T-helper 17 cell (primary cell): Measurements from ENCODE around the gene KRTAP26-1. TPM values are rescaled to one million over a fixed set of nuclear protein-coding genes. Genes with fewer than 3 reads are reported as not detected.

Source experiments
- ATAC-seq: fragments of 150-1000 bp; cut with Tn5 transposase; 2 replicates; pipeline ENCODE4 v1.10.0; 2021; ENCODE audit warnings: mild to moderate bottlenecking, moderate library complexity
- DNase-seq, 3 donors: peaks; one replicate each; pipeline versions ENCODE4 v3.0.0 to v3.0.0-alpha.2; 2020 to 2021
- H3K9me3 ChIP-seq: one replicate; pipeline ENCODE4 v1.7.0; 2013; ENCODE audit warnings: low read length, mild to moderate bottlenecking; ENCODE audit not compliant: control insufficient read depth, poor library complexity, severe bottlenecking
- H3K27ac Mint-ChIP-seq: one replicate; pipeline ENCODE4 v1.8.0; 2022; ENCODE audit warnings: mild to moderate bottlenecking, moderate library complexity, mixed read lengths
- H3K27me3 Mint-ChIP-seq: one replicate; pipeline ENCODE4 v1.8.0; 2022; ENCODE audit warnings: mixed read lengths
- H3K36me3 Mint-ChIP-seq: one replicate; pipeline ENCODE4 v1.8.0; 2022; ENCODE audit warnings: low read depth, mixed read lengths
- H3K4me1 Mint-ChIP-seq: one replicate; pipeline ENCODE4 v1.8.0; 2022; ENCODE audit warnings: mild to moderate bottlenecking, mixed read lengths
- H3K4me3 Mint-ChIP-seq: one replicate; pipeline ENCODE4 v1.8.0; 2022; ENCODE audit warnings: mild to moderate bottlenecking, moderate library complexity, mixed read lengths
- total RNA-seq, 4 donors: library from RNA in 2 of 4; stranded (reverse) in 2 of 4; gene quantifications; one replicate each; pipeline ENCODE4 v1.2.3 and lab custom pipeline; 2022 to 2026

KRTAP26-1 gene
- total RNA-seq, 2 donors from 2014 or later = not detected

GRCh38 chr21:30332681-30333080 is 12.6 kb upstream of the KRTAP26-1 start:
- Mint-ChIP-seq H3K4me3 (no peak overlapping the region), H3K36me3 (no peaks in the 10 kb centered on the region), H3K27me3 (no peaks in the 10 kb centered on the region), H3K27ac (no peak overlapping the region), H3K4me1 (no peaks in the 10 kb centered on the region)
- no peak for ATAC-seq
- H3K9me3 ChIP-seq = no peaks in the 10 kb centered on the region
- no peak for DNase-seq

GRCh38 chr21:30329203-30329875 is 9.2 kb upstream of the KRTAP26-1 start:
- peaks cover 3% of the 10 kb centered on the region for H3K9me3 ChIP-seq
- H3K4me1 Mint-ChIP-seq = no peaks in the 10 kb centered on the region
- H3K36me3 Mint-ChIP-seq = no peaks in the 10 kb centered on the region
- H3K27me3 Mint-ChIP-seq = no peaks in the 10 kb centered on the region
- DNase-seq (no peak), ATAC-seq (no peak)
- H3K4me3 Mint-ChIP-seq = no peak overlapping the region
- H3K27ac Mint-ChIP-seq = no peak overlapping the region

- DNase-seq = no peak
- H3K36me3 Mint-ChIP-seq = no peaks in the 10 kb centered on the region
- no peaks in the 10 kb centered on the region for H3K27me3 Mint-ChIP-seq
- H3K4me1 Mint-ChIP-seq = no peaks in the 10 kb centered on the region
- ATAC-seq = no peak
- no peak overlapping the region for H3K27ac Mint-ChIP-seq
- H3K9me3 ChIP-seq = peaks cover 3% of the 10 kb centered on the region
- no peak overlapping the region for H3K4me3 Mint-ChIP-seq
Measured at GRCh38 chr21:30326390-30326789, 6.3 kb upstream of the KRTAP26-1 start.

GRCh38 chr21:30315701-30316100 is 4.4 kb downstream of the KRTAP26-1 start:
- Mint-ChIP-seq H3K4me3 (no peak overlapping the region), H3K27me3 (no peaks in the 10 kb centered on the region), H3K36me3 (no peaks in the 10 kb centered on the region), H3K4me1 (no peaks in the 10 kb centered on the region), H3K27ac (no peak overlapping the region)
- ATAC-seq (no peak), DNase-seq (no peak)
- H3K9me3 ChIP-seq = no peaks in the 10 kb centered on the region

- ATAC-seq (no peak), DNase-seq (no peak)
- Mint-ChIP-seq H3K4me1 (no peaks in the 10 kb centered on the region), H3K27me3 (no peaks in the 10 kb centered on the region), H3K27ac (no peak overlapping the region), H3K4me3 (no peak overlapping the region), H3K36me3 (no peaks in the 10 kb centered on the region)
- no peaks in the 10 kb centered on the region for H3K9me3 ChIP-seq
Measured at GRCh38 chr21:30306884-30307283, 13.2 kb downstream of the KRTAP26-1 start.

GRCh38 chr21:30305136-30305535 is 15.0 kb downstream of the KRTAP26-1 start:
- Mint-ChIP-seq H3K4me1 (no peaks in the 10 kb centered on the region), H3K27me3 (no peaks in the 10 kb centered on the region), H3K27ac (no peak overlapping the region), H3K4me3 (no peak overlapping the region), H3K36me3 (no peaks in the 10 kb centered on the region)
- H3K9me3 ChIP-seq = no peaks in the 10 kb centered on the region
- no peak for DNase-seq
- ATAC-seq = no peak

- Mint-ChIP-seq H3K4me1 (no peaks in the 10 kb centered on the region), H3K36me3 (no peaks in the 10 kb centered on the region), H3K4me3 (no peak within 1 kb of the TSS), H3K27ac (no peak within 1 kb of the TSS), H3K27me3 (no peaks in the 10 kb centered on the region)
- ATAC-seq = no peak
- no peaks in the 10 kb centered on the region for H3K9me3 ChIP-seq
- DNase-seq = no peak
Measured at GRCh38 chr21:30289215-30289614, 30.9 kb downstream of the KRTAP26-1 start, which contains the start of gene KRTAP25-1. TSS of gene KRTAP25-1 (minus strand) at chr21:30289514. CDS start at chr21:30289490, 24 bp downstream.

GRCh38 chr21:30282850-30283249 is 37.3 kb downstream of the KRTAP26-1 start, which contains the start of gene KRTAP24-1:
TSS of gene KRTAP24-1 (minus strand) at chr21:30282950. CDS start at chr21:30282932, 18 bp downstream.
- Mint-ChIP-seq H3K4me3 (no peak within 1 kb of the TSS), H3K36me3 (no peaks in the 10 kb centered on the region), H3K27ac (no peak within 1 kb of the TSS), H3K4me1 (no peaks in the 10 kb centered on the region), H3K27me3 (no peaks in the 10 kb centered on the region)
- no peaks in the 10 kb centered on the region for H3K9me3 ChIP-seq
- ATAC-seq = no peak
- DNase-seq = no peak

GRCh38 chr21:30271611-30272010 is 48.5 kb downstream of the KRTAP26-1 start:
- no peak overlapping the region for H3K27ac Mint-ChIP-seq
- H3K9me3 ChIP-seq = no peaks in the 10 kb centered on the region
- DNase-seq (no peak), ATAC-seq (no peak)
- H3K36me3 Mint-ChIP-seq = no peaks in the 10 kb centered on the region
- no peaks in the 10 kb centered on the region for H3K27me3 Mint-ChIP-seq
- H3K4me3 Mint-ChIP-seq = no peak overlapping the region
- no peaks in the 10 kb centered on the region for H3K4me1 Mint-ChIP-seq

GRCh38 chr21:30271156-30271555 is 49.0 kb downstream of the KRTAP26-1 start:
- DNase-seq (no peak), ATAC-seq (no peak)
- Mint-ChIP-seq H3K27ac (no peak overlapping the region), H3K27me3 (no peaks in the 10 kb centered on the region), H3K36me3 (no peaks in the 10 kb centered on the region), H3K4me3 (no peak overlapping the region), H3K4me1 (no peaks in the 10 kb centered on the region)
- no peaks in the 10 kb centered on the region for H3K9me3 ChIP-seq

GRCh38 chr21:30269803-30270530 is 50.1 kb downstream of the KRTAP26-1 start:
- H3K9me3 ChIP-seq = no peaks in the 10 kb centered on the region
- ATAC-seq (no peak), DNase-seq (no peak)
- Mint-ChIP-seq H3K27me3 (no peaks in the 10 kb centered on the region), H3K4me1 (no peaks in the 10 kb centered on the region), H3K27ac (no peak overlapping the region), H3K36me3 (no peaks in the 10 kb centered on the region), H3K4me3 (no peak overlapping the region)
